ENCODE results near the gene PTPA. TPM values are rescaled to one million over a fixed set of nuclear protein-coding genes. Genes with fewer than 3 reads are reported as not detected.

Gene PTPA
- total and polyA plus RNA-seq, 2 donors (not counting 1 experiment from before 2014, with no cell fraction given): 190 to 203 TPM

DNA sequence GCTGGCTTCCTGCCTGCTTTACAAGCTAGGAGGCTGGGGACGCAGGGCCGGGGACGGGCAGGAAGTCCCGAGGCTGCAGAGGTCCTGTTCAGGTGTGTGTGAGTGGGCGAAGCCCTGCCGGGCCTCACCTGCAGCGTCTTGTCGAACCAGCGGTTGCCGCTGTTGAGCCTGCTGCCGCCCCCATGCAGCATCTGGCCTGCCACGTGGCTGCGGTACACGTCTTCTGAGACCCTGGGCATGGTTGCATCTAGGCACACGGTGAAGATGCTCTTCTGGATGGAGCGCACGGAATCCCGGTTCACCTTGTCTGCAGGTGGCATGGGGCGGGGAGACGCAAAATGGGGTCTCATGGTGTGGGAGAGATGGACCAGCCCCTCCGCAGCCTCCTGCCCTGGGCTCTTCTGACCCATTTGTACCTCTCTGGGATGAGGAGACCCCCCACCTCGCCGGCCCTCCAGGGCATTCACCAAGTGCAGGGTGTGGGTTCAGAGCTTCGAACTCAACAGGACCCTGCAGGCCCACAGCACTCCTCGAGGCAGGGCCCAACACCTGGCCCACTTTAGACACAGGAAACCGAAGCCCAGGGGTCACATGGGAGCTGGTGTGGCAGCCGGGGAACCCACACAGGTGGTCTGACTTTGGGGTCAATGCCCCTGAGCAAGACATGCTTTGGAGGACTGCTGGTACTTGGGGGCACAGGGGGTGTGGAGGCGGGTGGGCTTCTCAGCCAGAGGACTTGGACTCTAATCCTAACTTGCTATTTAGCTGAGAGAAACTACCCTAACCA, 10.6 kb upstream of the PTPA start:
- Histone ChIP-seq H4K20me1 (ENCODE audit: control insufficient read depth, extremely low read depth, insufficient read depth, low read length) (no peaks in the 10 kb centered on the region), H2AFZ (ENCODE audit: low read length) (no peak overlapping the region), H3K4me1 (ENCODE audit: control insufficient read depth, extremely low read depth, insufficient read depth, low read length) (no peaks in the 10 kb centered on the region), H3K27ac (ENCODE audit: insufficient read depth, low read length) (no peak overlapping the region), H3K9me3 (ENCODE audit: control insufficient read depth, insufficient read depth, low read depth, low read length) (no peaks in the 10 kb centered on the region), H3K4me3 (replicated peaks in 1 of 4; ENCODE audit: control extremely low read depth in 1 of 4, insufficient read depth in 1 of 4, low read depth in 3 of 4, low read length in 4 of 4) (no peak overlapping the region), H3K9ac (ENCODE audit: insufficient read depth, low read length) (no peak overlapping the region), H3K79me2 (ENCODE audit: control insufficient read depth, insufficient read depth, low read length) (no peaks in the 10 kb centered on the region), H3K27me3 (ENCODE audit: control insufficient read depth, insufficient read depth, low read length) (no peaks in the 10 kb centered on the region), H3K4me2 (ENCODE audit: extremely low read depth, insufficient read depth, low read length) (no peak overlapping the region), H3K36me3 (ENCODE audit: control insufficient read depth, insufficient read depth, low read length) (peaks cover 9% of the 10 kb centered on the region)
- no peak for DNase-seq (ENCODE audit: low read depth in 2 of 2)
- TF ChIP-seq, protein P1, sequence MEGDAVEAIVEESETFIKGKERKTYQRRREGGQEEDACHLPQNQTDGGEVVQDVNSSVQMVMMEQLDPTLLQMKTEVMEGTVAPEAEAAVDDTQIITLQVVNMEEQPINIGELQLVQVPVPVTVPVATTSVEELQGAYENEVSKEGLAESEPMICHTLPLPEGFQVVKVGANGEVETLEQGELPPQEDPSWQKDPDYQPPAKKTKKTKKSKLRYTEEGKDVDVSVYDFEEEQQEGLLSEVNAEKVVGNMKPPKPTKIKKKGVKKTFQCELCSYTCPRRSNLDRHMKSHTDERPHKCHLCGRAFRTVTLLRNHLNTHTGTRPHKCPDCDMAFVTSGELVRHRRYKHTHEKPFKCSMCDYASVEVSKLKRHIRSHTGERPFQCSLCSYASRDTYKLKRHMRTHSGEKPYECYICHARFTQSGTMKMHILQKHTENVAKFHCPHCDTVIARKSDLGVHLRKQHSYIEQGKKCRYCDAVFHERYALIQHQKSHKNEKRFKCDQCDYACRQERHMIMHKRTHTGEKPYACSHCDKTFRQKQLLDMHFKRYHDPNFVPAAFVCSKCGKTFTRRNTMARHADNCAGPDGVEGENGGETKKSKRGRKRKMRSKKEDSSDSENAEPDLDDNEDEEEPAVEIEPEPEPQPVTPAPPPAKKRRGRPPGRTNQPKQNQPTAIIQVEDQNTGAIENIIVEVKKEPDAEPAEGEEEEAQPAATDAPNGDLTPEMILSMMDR (conservative IDR thresholded peaks at IDR 0.05 in 1 of 2, IDR thresholded peaks at IDR 0.05 in 1 of 2; ENCODE audit: low read depth in 1 of 2, low read length in 2 of 2): no peak
- no peak for TF ChIP-seq EZH2 (IDR thresholded peaks at IDR 0.05; ENCODE audit: low read length, missing control alignments)

DNA sequence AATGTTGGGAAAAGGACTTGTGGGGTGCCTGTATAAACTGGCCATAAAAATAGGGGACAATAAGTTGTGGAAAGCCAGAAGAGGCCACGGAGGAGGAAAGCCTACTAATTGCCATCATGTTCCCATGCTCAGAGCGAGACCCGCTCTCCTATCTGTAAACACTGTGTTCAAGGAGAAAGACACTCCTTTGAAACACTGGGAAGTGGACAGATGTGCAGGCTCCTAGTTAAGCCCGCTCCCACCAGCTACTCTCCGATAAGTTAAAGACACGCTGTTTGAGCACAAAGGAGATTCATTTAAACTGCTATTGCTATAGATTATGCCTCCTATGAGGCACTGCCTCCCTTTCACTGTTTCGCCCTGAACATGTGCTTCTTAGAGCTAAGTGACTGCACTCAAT, 9.9 kb upstream of the PTPA start:
- DNase-seq (ENCODE audit: low read depth in 2 of 2): no peak
- Histone ChIP-seq H3K9me3 (ENCODE audit: control insufficient read depth, insufficient read depth, low read depth, low read length) (no peaks in the 10 kb centered on the region), H3K4me1 (ENCODE audit: control insufficient read depth, extremely low read depth, insufficient read depth, low read length) (no peaks in the 10 kb centered on the region), H2AFZ (ENCODE audit: low read length) (no peak overlapping the region), H4K20me1 (ENCODE audit: control insufficient read depth, extremely low read depth, insufficient read depth, low read length) (no peaks in the 10 kb centered on the region), H3K36me3 (ENCODE audit: control insufficient read depth, insufficient read depth, low read length) (peaks cover 9% of the 10 kb centered on the region), H3K4me3 (replicated peaks in 1 of 4; ENCODE audit: control extremely low read depth in 1 of 4, insufficient read depth in 1 of 4, low read depth in 3 of 4, low read length in 4 of 4) (no peak overlapping the region), H3K4me2 (ENCODE audit: extremely low read depth, insufficient read depth, low read length) (no peak overlapping the region), H3K9ac (ENCODE audit: insufficient read depth, low read length) (no peak overlapping the region), H3K27me3 (ENCODE audit: control insufficient read depth, insufficient read depth, low read length) (no peaks in the 10 kb centered on the region), H3K27ac (ENCODE audit: insufficient read depth, low read length) (no peak overlapping the region), H3K79me2 (ENCODE audit: control insufficient read depth, insufficient read depth, low read length) (no peaks in the 10 kb centered on the region)
- no peak for TF ChIP-seq EZH2 (IDR thresholded peaks at IDR 0.05; ENCODE audit: low read length, missing control alignments)
- TF ChIP-seq, protein P1 (conservative IDR thresholded peaks at IDR 0.05 in 1 of 2, IDR thresholded peaks at IDR 0.05 in 1 of 2; ENCODE audit: low read depth in 1 of 2, low read length in 2 of 2): no peak

DNA sequence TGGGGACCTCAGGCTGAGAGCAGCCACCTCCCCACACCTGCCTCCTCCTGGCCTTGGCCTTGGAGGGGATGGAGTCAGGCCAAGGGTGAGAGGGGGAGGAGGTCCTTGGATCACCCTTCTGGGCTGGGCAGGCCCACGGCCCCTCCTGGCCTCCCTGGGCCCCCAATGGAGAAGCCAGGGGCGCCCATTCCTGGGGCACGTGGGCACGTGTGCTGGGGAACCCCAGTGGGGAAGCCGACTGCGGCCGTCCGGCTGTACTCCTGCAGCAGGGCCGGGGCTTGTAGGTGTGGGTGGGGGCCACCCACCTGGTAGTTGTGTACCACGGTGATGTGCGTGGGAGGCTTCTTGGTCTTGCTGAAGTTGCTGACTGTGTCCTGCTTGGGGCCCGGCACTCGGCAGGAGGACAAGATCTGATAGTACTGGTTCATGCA, 9.1 kb upstream of the PTPA start:
- Histone ChIP-seq H4K20me1 (ENCODE audit: control insufficient read depth, extremely low read depth, insufficient read depth, low read length) (no peaks in the 10 kb centered on the region), H3K36me3 (ENCODE audit: control insufficient read depth, insufficient read depth, low read length) (peaks cover 7% of the 10 kb centered on the region), H3K79me2 (ENCODE audit: control insufficient read depth, insufficient read depth, low read length) (no peaks in the 10 kb centered on the region), H3K4me2 (ENCODE audit: extremely low read depth, insufficient read depth, low read length) (no peak overlapping the region), H3K27ac (ENCODE audit: insufficient read depth, low read length) (no peak overlapping the region), H3K27me3 (ENCODE audit: control insufficient read depth, insufficient read depth, low read length) (no peaks in the 10 kb centered on the region), H2AFZ (ENCODE audit: low read length) (no peak overlapping the region), H3K4me3 (replicated peaks in 1 of 4; ENCODE audit: control extremely low read depth in 1 of 4, insufficient read depth in 1 of 4, low read depth in 3 of 4, low read length in 4 of 4) (no peak overlapping the region), H3K9me3 (ENCODE audit: control insufficient read depth, insufficient read depth, low read depth, low read length) (no peaks in the 10 kb centered on the region), H3K4me1 (ENCODE audit: control insufficient read depth, extremely low read depth, insufficient read depth, low read length) (no peaks in the 10 kb centered on the region), H3K9ac (ENCODE audit: insufficient read depth, low read length) (no peak overlapping the region)
- no peak for DNase-seq (ENCODE audit: low read depth in 2 of 2)
- TF ChIP-seq EZH2 (IDR thresholded peaks at IDR 0.05; ENCODE audit: low read length, missing control alignments): no peak
- TF ChIP-seq, protein P1 (conservative IDR thresholded peaks at IDR 0.05 in 1 of 2, IDR thresholded peaks at IDR 0.05 in 1 of 2; ENCODE audit: low read depth in 1 of 2, low read length in 2 of 2): no peak
